Left cardiac atrium (tissue), 4 donors: ENCODE results near the gene MSLN. TPM values are rescaled to one million over a fixed set of nuclear protein-coding genes. Genes with fewer than 3 reads are reported as not detected.

Source experiments
- ATAC-seq, 2 donors: fragments of 200-7000 bp; cut with Tn5 transposase; one replicate each; pipeline ENCODE4 v1.9.1; 2020; ENCODE audit warnings: mild to moderate bottlenecking in 2 of 2, moderate library complexity in 2 of 2
- DNase-seq: peaks from one replicate; pipeline ENCODE4 v3.0.0-alpha.2; 2020
- intact Hi-C, 2 donors: fragments of 100-400 bp; cut with DNase I; formaldehyde crosslinking; loops; one replicate each; pipeline versions ENCODE4 v1.14.1 to v1.15.1; 2022 to 2023
- total RNA-seq, 2 donors: library from RNA; stranded (reverse); fragmentation: NEBNext Ultra II Directional; extraction: Animal tissue kit (Norgen Biotek cat#: 25700); gene quantifications; one replicate each; pipeline ENCODE4 v1.2.1, GENCODE V29; 2021
- donor health status: DM: no; HTN: yes; CAD: no.
- donor health status: DM: no; HTN: yes; CAD: no; lungs with severe emphysema.
- donor health status: DM: yes; HTN: yes; CAD: no.
- donor health status: Dilated cardiomyopathy.

Gene MSLN
- total RNA-seq, 2 donors from 2014 or later = 12.6 to 13.0 TPM

DNA sequence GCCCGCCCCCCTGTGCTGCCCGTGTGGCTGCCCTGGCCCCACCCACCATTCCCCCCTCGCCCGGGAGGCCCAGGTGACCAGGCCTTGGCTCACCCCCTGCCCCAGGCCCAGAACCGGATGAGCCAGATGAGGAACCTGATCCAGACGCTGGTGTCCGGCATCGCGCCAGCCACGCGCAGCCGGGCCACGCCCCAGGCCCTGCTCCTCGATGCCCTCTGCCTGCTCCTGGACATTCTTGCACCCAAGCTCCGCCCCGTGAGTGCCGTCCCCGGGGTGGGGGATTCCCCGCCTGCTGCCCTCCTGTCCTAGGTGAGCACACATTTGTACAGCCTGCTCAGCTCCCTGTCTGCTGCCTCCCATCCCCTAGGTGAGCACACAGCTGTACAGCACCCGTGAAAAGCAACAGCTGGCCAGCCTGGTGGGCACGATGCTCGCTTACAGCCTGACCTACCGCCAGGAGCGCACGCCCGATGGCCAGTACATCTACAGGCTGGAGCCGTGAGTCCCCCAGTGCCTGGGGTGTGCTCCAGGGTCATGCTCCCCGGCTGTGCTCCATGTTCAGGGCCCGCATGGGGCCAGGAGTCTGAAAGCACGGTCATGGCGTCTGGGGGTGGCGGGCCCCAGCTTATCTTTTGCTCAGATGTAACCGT, 35.2 kb downstream of the MSLN start:
- intact Hi-C loops = no loop called here
- DNase-seq (no peak), ATAC-seq (no peak)

DNA sequence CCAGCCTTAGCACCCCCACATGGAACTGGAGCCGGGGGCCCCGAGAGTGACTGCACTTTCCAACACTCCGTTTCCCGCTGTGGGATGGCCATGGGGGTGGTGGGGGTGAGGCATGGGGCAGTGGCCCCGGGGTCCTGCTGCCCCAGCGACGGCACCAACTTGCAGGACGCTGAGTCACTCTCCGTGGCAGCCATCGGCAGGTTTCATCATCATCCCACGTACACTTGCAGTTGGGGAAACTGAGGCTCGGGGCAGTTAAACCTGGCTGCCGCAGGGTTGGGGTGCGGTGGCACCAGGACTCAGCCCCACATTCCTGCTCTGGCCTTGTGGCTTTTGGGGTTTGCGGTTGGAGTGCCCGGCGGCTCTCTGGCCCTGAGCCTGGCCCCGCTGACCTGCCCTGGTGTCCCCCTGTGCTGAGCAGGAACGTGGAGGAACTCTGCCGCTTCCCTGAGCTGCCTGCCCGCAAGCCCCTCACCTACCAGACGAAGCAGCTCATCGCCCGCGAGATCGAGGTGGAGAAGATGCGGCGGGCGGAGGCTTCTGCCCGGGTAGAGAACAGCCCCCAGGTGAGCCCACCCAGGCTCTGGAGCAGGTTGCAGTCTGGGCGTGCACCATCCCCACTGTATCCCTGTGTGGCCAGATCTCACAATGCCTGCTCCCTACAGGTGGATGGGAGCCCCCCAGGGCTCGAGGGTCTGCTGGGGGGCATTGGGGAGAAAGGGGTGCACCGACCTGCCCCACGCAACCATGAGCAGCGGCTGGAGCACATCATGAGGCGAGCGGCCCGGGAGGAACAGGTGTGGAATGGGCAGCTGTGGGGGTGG, 36.0 kb downstream of the MSLN start:
- DNase-seq = no peak
- no peak for ATAC-seq
- intact Hi-C loops = no loop called here

DNA sequence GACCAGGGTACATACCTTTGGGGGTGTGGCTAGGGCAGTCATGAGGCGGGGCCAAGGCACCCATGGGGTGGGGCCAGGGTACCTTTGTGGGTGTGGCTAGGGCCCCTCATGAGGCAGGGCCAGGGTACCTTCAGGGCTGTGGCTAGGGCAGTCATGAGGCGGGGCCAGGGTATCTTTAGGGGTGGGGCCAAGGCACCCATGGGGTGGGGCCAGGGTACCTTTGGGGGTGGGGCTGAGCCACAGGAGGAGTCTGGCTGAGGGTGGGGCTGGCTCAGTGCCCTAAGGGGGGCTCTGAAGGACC, 36.5 kb downstream of the MSLN start:
- DNase-seq = no peak
- intact Hi-C loops = no loop called here
- no peak for ATAC-seq

DNA sequence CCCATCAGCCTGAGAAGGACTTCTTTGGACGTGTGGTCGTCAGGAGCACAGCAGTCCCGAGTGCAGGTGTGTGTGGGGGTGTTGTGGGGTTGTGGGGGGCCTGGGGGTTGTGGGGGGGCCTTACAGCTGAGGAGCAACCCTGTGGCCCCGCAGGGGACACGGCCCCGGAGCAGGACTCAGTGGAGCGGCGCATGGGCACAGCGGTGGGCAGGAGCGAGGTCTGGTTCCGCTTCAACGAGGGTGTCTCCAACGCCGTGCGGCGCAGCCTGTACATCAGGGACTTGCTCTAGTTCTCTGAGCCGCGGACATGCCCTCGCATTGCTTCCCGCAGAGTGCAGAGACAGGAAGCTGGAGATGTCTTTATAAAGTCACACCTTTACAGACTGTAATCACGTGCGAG, 37.2 kb downstream of the MSLN start:
- DNase-seq = no peak
- ATAC-seq = no peak
- intact Hi-C loops = no loop called here

DNA sequence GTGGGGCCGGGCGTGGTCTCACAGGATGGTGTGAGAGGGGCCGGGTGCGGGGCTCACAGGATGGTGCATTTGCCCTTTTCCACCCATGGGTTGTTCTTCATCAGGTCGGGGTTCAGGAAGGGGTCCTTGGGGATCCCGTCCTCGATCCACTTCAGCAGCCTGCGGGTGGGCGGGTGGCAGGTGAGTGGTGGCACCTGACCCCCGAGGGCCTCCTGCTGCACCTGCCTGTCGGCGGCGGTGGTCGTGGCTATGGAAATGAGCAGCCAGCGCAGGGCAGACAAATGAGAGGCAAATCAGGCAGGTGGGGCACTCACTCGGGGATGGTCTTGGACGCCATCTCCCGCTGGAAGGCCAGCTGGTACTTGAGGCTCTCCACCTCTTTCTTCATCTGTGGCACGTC, 38.1 kb downstream of the MSLN start:
- no peak for DNase-seq
- intact Hi-C loops = no loop called here

DNA sequence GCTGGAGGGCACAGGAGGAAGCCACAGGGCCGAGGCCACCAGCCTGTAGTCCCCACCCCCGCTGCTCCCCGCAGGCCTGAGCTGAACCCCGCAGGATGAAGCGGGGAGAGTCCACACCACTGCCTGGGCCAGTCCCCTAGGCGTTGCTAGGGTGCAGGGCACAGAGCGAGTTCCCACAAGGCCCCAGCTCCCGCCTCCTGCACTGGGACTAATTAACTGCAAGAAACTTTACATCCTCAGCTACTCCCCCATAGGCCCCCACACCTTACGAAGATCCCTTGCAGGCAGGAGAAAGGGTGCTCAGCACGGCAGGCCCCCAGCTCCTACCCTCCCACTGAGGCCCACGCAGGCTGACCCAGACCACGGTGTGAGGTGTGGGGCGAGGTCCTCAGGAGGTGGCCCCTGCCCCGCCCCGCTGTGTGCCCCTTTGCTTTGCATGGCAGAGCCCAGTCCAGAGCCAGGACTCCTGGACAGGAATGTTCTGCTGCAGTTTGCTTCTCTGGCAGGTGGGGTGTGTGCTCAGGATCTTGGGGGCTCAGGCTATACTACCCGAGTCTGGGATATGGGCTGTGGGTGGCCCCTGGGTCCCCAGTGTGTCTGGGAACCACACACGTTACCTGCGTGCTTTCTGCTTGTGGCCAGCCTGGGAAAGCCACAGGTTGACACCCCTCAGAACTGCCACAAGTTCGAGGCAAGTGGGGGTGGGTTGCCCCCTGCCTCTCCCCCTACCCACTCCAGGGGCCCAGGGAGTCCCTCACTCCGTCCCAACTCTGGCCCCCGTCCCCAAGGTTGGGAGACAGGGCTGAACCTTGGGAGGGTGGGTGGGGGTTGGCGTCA, 38.8 kb downstream of the MSLN start:
- intact Hi-C loops = no loop called here
- no peak for DNase-seq
- no peak for ATAC-seq

More for the DNA sequence above, 38.1 kb downstream of the MSLN start:
- no peak for ATAC-seq

DNA sequence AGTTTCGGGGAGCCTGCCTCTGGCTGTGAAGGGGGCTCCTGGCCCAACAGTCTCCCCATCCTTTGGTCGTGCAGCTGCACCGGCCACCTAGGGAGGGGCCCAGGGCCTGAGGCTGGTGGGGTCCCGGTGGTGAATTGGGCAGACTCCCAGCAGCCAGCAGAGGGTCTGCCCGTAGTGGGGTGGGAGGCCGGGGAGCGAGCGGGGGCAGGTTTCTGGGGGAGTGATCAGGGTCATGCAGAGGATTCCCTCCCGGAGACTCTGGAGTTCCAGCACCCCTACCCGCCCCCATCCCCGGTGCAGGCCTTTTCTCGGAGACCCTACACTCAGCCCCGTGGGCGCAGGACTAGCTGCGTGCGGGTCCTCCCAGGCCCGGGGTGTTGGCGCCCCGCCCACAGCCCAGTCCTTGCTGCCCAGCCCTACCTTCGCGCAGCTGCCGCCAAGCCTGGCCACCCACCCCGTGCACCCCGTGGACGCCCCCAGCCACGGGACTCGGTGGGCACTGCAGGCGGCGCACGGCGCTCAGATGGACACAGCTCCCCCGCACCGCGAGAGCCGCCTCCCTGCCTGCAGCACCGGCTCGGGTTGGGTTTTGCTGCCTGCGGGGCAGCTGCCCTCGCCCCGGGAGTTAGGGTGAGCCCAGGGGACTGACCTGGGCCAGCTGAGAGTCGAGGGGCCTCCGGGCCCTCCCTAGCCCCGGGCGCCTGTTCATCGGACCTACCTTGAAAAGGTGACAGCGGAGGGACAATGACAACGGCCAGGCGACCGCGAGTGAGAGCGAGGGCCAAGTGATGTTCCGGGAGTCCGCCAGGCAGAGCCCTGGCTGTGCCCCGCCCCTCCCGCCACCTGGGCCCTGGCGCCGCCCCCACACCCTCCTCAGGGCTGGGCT, 39.7 kb downstream of the MSLN start, which contains the start of gene GNG13:
Gene GNG13, minus strand, starts transcription at position 787 of the 886 bp plus-strand sequence. CDS start 1,657 bp downstream, outside the sequence.
- DNase-seq (no peak), ATAC-seq (no peak)
- intact Hi-C loops = no loop called here

DNA sequence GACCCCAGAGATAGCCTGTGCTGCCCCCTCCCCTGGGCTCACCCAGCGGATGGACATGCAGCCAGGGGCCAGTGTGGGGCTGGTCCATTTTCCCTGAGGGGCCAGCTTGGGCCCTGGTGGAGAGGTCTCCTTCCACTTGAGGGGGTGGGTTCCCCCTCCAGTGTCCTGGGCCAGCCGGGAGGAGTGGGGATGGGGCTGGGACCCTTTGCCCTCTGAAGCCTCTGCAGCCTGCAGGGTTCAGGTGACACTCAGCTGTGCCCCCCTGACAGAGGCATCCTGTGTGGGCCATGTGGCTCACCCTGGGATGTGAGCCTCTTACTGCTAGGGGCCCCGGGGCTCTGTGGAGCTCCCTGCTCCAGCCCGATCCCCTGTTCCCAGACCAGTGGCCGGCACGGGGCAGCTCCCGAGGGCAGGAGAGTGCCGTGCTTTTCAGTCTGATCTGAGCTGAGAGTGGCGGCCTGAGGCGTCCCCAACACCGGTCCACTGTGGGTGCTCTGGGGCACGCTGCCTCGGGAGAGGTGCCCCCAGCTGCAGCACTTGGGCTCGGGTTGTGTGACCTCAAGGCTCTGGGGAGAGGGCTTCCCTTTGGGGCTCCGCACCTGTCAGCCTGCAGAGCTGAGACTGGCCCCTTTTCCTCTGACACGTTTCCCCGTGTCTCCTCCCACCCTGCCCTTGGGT, 40.4 kb downstream of the MSLN start:
- intact Hi-C loops = no loop called here
- DNase-seq (no peak), ATAC-seq (no peak)

DNA sequence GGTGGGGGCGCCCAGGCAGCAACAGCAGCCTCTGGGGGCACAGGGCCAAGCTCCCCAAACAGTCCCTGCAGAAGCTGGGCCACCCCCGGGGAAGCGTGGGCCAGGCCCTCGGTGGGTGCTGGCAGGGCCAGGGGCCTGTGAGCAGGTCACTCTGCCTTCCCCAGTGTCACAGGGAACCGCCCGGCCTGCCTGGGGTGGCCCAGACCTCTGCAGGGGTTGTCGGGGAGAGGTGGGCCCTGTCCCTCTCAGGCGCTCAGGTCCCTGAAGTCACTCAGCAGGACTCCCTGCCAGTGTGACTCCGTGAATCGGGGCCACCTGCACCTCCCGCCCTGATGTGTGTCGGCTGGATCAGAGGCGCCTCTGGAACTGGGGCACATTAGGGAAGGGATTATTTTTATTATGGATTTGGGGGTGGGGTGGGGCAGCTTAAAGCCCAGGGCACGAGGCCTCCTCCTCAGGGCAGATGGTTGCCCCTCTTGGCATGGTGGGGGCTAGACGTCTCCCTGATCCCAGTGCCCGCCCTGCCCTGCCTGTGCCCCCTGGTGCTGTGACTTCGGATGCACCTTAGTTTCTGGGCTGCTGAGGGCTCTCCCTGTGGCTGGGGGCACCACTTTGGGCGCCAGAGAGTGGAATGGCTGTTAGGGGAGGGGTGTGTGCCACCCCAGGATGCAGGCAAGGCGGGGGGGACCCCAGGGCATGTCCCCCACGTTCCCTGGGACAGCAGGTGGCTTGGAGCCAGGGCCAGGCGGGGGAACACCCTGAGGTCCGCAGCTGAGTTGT, 41.2 kb downstream of the MSLN start:
- DNase-seq (no peak), ATAC-seq (no peak)

DNA sequence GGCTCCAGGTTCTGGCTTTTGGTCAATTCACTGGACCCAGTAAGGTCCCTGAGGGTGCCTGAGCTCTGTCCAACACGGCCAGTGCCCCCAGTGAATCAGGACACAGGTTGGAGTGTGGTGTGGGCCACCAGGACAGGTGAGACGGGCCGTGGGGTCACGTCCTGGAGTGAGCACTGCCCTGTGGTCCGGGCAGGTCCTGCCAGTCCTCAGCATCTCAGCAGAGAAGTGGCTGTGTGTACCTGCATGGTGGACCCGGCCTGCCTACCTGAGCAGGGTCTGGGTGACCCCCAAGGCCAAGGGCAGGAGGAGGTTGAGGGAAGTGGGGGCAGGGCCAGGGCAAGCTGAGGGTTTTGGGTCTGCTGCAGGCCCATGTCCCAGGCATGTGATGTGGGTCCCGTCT, 41.9 kb downstream of the MSLN start:
- DNase-seq (no peak), ATAC-seq (no peak)
- intact Hi-C loops = no loop called here

More for the DNA sequence above, 41.2 kb downstream of the MSLN start:
- intact Hi-C loops = no loop called here

DNA sequence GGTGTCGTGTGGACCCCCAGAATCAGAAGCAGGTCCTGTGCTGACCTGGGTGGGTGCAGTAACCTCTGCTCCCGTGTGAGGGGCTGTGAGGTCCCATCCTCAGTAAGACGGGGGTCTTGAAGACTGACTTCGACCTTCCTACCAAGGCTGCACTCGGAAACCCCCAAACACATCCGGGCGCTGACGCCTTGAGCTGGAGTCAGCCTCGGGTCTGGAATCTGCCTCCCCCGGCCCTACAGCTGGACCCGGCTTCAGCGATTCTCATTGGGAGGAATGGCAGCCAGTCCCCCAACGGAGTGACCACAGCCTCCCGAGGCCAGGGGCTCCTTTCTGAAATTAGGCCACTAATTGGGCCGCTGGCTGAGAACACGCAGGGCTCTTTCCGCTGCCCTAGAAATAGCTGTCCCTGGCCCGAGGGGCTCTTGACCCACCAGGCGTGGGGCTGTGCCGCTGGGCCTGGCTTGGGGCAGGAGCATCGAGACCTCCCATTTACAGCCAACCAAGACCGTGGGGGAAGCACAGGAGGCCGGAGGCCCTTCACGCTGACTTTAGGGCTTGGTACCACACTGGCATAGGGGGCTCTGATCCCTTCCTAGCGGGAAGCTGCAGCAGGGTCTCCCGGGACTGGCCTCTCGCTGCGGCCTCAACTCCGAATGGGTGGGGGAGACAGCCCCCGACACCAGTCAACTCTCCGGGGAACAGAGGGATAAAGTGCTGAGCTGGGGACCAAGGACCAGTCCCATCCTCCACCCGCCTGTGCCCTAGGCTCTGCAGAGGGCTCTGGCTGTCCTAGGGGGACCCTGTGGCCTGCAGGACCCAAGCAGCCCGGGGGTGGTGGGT, 42.6 kb downstream of the MSLN start:
- intact Hi-C loops = no loop called here
- no peak for DNase-seq
- no peak for ATAC-seq

DNA sequence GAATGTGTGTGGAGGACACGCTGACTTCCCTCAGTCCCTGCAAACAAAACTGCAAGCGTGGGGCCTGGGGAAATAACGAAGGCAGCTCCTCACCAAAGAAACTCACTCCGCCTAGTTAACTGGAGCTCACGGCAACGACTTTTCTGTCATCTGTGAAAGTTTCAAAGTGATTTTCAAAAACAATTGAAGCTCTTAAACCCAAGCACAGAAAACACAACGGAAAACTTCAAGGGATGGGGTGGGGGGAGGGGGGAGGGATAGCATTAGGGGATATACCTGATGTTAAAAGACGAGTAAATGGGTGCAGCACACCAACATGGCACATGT, 43.2 kb downstream of the MSLN start:
- ATAC-seq = no peak
- intact Hi-C loops = no loop called here
- no peak for DNase-seq

DNA sequence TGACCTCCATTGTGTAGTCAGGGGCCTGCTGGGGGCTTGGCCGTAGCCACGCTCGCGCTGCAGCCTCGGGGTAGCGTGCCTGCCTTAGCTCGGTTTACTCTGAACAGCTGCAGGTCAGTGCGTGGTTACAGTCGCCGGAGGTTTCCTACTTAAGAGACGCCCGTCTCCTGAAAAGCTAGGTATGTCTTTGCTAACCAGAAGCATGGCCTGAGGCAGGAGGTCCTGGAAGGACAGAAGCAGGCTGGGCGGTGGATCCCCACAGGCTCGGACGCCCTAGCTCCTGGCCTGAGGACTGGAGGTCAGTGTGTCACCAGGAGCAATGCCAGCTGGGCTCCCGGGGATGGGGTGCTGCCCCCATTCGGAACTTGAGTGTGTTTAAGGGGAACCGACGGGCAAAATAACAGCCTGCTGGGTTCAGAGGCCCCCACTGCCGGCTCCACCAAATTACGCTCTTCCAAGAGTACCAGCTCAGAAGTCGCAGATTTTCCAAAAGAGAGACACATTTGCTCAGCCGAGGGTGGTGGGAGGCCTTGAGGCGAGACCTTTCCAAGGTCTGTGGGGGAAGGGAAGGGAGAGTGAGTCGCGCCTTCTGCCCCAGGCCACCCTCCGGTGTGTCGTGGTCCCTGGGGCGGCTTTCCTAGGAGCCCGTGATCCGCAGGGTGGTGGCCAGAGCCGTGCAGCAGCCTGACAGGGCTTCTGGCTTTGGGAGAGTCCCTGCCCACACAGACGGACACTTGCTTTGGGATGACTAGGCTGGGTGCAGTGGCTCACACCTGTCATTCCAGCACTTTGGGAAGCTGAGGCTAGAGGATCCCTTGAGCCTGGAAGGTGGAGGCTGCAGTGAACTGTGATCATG, 43.9 kb downstream of the MSLN start:
- DNase-seq = no peak
- intact Hi-C loops = loop anchor here in 1 of 2 donors (5.0 kb wide), 1 partner anchor 253 kb away; no protein-coding TSS in a partner anchor
- ATAC-seq = no peak

DNA sequence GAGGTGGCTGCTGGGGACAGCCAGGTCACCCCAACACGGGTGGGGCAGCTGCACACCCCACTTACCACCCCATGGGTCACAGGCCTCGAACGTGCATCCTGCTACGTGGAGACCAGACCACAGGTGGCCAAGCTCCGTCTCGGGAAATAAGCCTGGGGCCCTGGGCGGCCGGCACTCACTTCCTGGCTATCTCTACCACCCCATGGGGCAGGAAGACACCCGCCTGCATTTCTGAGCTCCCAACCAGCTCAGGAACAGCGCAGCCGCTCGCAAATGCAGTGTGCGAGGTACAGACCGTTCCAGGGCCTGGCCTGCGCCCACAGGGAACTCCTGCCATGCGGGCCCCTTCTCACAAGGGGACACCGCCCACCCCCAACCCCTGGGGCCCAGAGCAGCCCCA, 44.9 kb downstream of the MSLN start:
- intact Hi-C loops = loop anchor here in 1 of 2 donors (5.0 kb wide), 1 partner anchor 252 kb away; no protein-coding TSS in a partner anchor
- no peak for DNase-seq

DNA sequence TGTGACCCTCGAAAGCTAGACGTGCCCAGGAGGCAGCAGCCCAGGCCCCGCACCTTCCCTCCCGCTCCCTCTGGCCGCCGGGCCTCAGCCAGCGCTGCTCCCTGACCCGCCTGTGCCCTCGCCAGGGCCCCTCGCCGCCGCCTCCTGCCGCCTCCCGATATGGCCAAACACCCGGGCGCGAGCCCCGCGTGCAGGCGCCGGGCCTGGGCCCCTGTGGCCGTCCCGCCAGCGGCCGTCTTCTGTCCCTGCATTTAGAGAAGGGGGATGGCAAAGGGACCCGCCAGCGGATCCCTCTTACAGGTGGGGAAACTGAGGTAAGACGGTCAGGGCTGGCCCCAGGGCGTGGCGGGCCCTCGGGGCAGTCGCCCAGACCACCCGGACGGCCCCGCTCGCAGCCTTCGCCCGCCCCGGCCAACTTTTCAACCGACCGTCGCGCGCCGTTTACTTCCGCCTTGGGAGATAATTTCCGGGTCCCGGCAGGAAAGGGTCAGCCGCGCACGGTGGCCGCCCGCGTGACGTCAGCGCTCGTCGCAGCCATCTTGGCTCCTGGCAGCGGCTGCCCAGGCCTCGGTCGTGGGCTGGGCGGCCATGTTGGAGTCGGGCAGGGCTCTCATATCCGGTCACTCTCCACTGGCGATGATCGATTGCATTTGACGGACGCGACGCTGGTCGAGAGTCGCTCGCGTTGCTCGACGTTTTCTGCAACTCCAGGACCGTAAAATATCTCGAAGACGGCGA, 47.0 kb downstream of the MSLN start:
- intact Hi-C loops = loop anchor here in 1 of 2 donors (5.0 kb wide), 1 partner anchor 250 kb away; no protein-coding TSS in a partner anchor
- DNase-seq (peak; percentile 95), ATAC-seq (peak; percentile 99)

More for the DNA sequence above, 44.9 kb downstream of the MSLN start:
- no peak for ATAC-seq
